ENCODE measurements around the gene MARVELD1.

The MARVELD1 gene

GRCh38 chr10:97719602-97720001 lies 6.1 kb downstream of the MARVELD1 start:
- Histone ChIP-seq H3K4me2 (ENCODE audit: low read length) (no peak overlapping the region), H3K79me2 (ENCODE audit: low read length) (no peaks in the 10 kb centered on the region), H4K20me1 (ENCODE audit: insufficient read depth, low read length) (no peaks in the 10 kb centered on the region), H3K27ac (ENCODE audit: low read length) (no peak overlapping the region), H3K4me3 (ENCODE audit: low read length) (no peak overlapping the region), H2AFZ (ENCODE audit: low read depth, low read length) (no peak overlapping the region), H3K36me3 (replicated peaks; ENCODE audit: low read depth, low read length) (no peaks in the 10 kb centered on the region), H3K4me1 (ENCODE audit: low read length) (no peaks in the 10 kb centered on the region), H3K9ac (ENCODE audit: low read length) (no peak overlapping the region), H3K9me3 (ENCODE audit: insufficient read depth, low read length) (no peaks in the 10 kb centered on the region), H3K27me3 (ENCODE audit: low read depth, low read length) (no peaks in the 10 kb centered on the region)
- no peak for TF ChIP-seq EZH2phosphoT487 (IDR thresholded peaks at IDR 0.05; ENCODE audit: low read depth)
- TF ChIP-seq CTCF (IDR thresholded peaks at IDR 0.05; ENCODE audit: low read depth, low read length) = no peak

GRCh38 chr10:97721871-97722780 lies 8.6 kb downstream of the MARVELD1 start:
- Histone ChIP-seq H2AFZ (ENCODE audit: low read depth, low read length) (no peak overlapping the region), H3K9me3 (ENCODE audit: insufficient read depth, low read length) (no peaks in the 10 kb centered on the region), H4K20me1 (ENCODE audit: insufficient read depth, low read length) (no peaks in the 10 kb centered on the region), H3K27ac (ENCODE audit: low read length) (no peak overlapping the region), H3K9ac (ENCODE audit: low read length) (no peak overlapping the region), H3K27me3 (ENCODE audit: low read depth, low read length) (no peaks in the 10 kb centered on the region), H3K4me3 (ENCODE audit: low read length) (no peak overlapping the region), H3K36me3 (replicated peaks; ENCODE audit: low read depth, low read length) (no peaks in the 10 kb centered on the region), H3K4me2 (ENCODE audit: low read length) (no peak overlapping the region), H3K79me2 (ENCODE audit: low read length) (no peaks in the 10 kb centered on the region), H3K4me1 (ENCODE audit: low read length) (no peaks in the 10 kb centered on the region)
- TF ChIP-seq EZH2phosphoT487 (IDR thresholded peaks at IDR 0.05; ENCODE audit: low read depth) = no peak
- TF ChIP-seq CTCF (IDR thresholded peaks at IDR 0.05; ENCODE audit: low read depth, low read length) = no peak

- no peak for TF ChIP-seq EZH2phosphoT487 (IDR thresholded peaks at IDR 0.05; ENCODE audit: low read depth)
- TF ChIP-seq CTCF (IDR thresholded peaks at IDR 0.05; ENCODE audit: low read depth, low read length) = no peak
- no peak overlapping the region for H3K4me3 ChIP-seq (ENCODE audit: low read length)
- H3K27me3 ChIP-seq (ENCODE audit: low read depth, low read length) = no peaks in the 10 kb centered on the region
- no peak overlapping the region for H2AFZ ChIP-seq (ENCODE audit: low read depth, low read length)
- no peaks in the 10 kb centered on the region for H3K4me1 ChIP-seq (ENCODE audit: low read length)
- H3K27ac ChIP-seq (ENCODE audit: low read length) = no peak overlapping the region
- no peaks in the 10 kb centered on the region for H3K79me2 ChIP-seq (ENCODE audit: low read length)
- no peak overlapping the region for H3K9ac ChIP-seq (ENCODE audit: low read length)
- no peaks in the 10 kb centered on the region for H3K36me3 ChIP-seq (replicated peaks; ENCODE audit: low read depth, low read length)
- H4K20me1 ChIP-seq (ENCODE audit: insufficient read depth, low read length) = no peaks in the 10 kb centered on the region
- no peaks in the 10 kb centered on the region for H3K9me3 ChIP-seq (ENCODE audit: insufficient read depth, low read length)
- no peak overlapping the region for H3K4me2 ChIP-seq (ENCODE audit: low read length)
These were observed 9.5 kb downstream of the MARVELD1 start for GRCh38 chr10:97723001-97723400.

GRCh38 chr10:97724341-97724941 lies 10.9 kb downstream of the MARVELD1 start:
- no peaks in the 10 kb centered on the region for H3K9me3 ChIP-seq (ENCODE audit: insufficient read depth, low read length)
- H3K79me2 ChIP-seq (ENCODE audit: low read length) = no peaks in the 10 kb centered on the region
- H2AFZ ChIP-seq (ENCODE audit: low read depth, low read length) = no peak overlapping the region
- no peaks in the 10 kb centered on the region for H3K27me3 ChIP-seq (ENCODE audit: low read depth, low read length)
- no peak for TF ChIP-seq CTCF (IDR thresholded peaks at IDR 0.05; ENCODE audit: low read depth, low read length)
- no peak for TF ChIP-seq EZH2phosphoT487 (IDR thresholded peaks at IDR 0.05; ENCODE audit: low read depth)
- no peak overlapping the region for H3K9ac ChIP-seq (ENCODE audit: low read length)
- H3K36me3 ChIP-seq (replicated peaks; ENCODE audit: low read depth, low read length) = no peaks in the 10 kb centered on the region
- H3K4me2 ChIP-seq (ENCODE audit: low read length) = no peak overlapping the region
- H3K4me3 ChIP-seq (ENCODE audit: low read length) = no peak overlapping the region
- no peaks in the 10 kb centered on the region for H3K4me1 ChIP-seq (ENCODE audit: low read length)
- H4K20me1 ChIP-seq (ENCODE audit: insufficient read depth, low read length) = no peaks in the 10 kb centered on the region
- no peak overlapping the region for H3K27ac ChIP-seq (ENCODE audit: low read length)
